ENCODE results near the gene FAM120B. TPM values are rescaled to one million over a fixed set of nuclear protein-coding genes. Genes with fewer than 3 reads are reported as not detected.

Gene FAM120B
- total RNA-seq, 1 experiment from 2014 or later = 23.4 TPM

DNA sequence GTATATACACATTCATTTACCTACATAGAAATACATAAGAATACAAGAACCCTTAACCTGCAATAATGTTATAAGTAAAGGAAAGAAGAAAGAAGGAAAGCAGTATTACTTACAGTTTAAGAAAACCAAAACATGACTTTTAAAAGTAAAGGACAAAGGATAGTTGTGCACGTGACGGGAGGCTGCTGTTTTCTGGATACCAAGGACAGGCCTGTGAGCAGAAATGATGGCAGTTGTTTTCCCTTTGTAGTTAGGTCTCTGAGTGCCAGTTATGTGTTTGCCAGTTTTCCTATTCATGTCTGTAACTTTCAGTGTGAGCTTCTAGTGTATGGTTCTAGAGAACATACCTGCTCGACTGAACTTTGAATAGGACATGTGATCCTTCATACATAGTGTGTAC is 54.8 kb downstream of the FAM120B start:
- Mint-ChIP-seq H3K36me3 (ENCODE audit: insufficient read depth, unreplicated experiment) (peaks cover 39% of the 10 kb centered on the region), H3K4me3 (ENCODE audit: unreplicated experiment) (no peak overlapping the region), H3K9me3 (ENCODE audit: unreplicated experiment) (no peaks in the 10 kb centered on the region), H3K27ac (ENCODE audit: low read depth, unreplicated experiment) (no peak overlapping the region), H3K4me1 (ENCODE audit: insufficient read depth, unreplicated experiment) (no peaks in the 10 kb centered on the region), H3K27me3 (ENCODE audit: insufficient read depth, unreplicated experiment) (no peaks in the 10 kb centered on the region)
- no peak for DNase-seq (ENCODE audit: unreplicated experiment)
- TF ChIP-seq, protein P1, sequence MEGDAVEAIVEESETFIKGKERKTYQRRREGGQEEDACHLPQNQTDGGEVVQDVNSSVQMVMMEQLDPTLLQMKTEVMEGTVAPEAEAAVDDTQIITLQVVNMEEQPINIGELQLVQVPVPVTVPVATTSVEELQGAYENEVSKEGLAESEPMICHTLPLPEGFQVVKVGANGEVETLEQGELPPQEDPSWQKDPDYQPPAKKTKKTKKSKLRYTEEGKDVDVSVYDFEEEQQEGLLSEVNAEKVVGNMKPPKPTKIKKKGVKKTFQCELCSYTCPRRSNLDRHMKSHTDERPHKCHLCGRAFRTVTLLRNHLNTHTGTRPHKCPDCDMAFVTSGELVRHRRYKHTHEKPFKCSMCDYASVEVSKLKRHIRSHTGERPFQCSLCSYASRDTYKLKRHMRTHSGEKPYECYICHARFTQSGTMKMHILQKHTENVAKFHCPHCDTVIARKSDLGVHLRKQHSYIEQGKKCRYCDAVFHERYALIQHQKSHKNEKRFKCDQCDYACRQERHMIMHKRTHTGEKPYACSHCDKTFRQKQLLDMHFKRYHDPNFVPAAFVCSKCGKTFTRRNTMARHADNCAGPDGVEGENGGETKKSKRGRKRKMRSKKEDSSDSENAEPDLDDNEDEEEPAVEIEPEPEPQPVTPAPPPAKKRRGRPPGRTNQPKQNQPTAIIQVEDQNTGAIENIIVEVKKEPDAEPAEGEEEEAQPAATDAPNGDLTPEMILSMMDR (IDR thresholded peaks at IDR 0.05; ENCODE audit: unreplicated experiment) = no peak
- no TSS peak for BruUV-seq (replicated peaks)
- intact Hi-C loops (cut with micrococcal nuclease) = no loop called here
- POLR2A ChIA-PET = interaction anchor here (1.0 kb wide), 1 partner anchor 31 kb away, joined by 3 read pairs; no protein-coding TSS in a partner anchor
- CTCF ChIA-PET = no interaction called here

DNA sequence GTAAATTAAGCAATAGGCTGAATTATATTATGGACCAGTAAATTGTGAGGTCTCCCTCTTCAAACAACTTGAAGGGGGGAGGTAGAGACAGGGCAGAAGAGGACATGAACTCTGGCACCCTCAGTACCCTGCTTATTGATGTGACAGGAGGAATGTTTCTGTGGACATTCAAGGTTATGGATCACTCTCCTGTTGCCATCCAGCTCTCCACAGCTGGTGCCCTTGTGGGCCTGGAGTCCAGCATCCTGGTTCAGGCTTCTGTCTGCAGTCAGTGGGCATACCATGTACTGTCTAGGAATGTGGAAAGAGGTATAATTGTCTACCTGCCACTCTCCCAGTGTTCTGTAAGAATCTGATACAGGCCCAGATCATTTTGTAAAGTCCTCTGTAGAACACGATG is 55.6 kb downstream of the FAM120B start:
- no peaks in the 10 kb centered on the region for H3K27me3 Mint-ChIP-seq (ENCODE audit: insufficient read depth, unreplicated experiment)
- no peak overlapping the region for H3K4me3 Mint-ChIP-seq (ENCODE audit: unreplicated experiment)
- CTCF ChIA-PET = interaction anchor here (1.5 kb wide), 1 partner anchor 156 kb away, joined by 4 read pairs; no protein-coding TSS in a partner anchor
- TF ChIP-seq, protein P1 (IDR thresholded peaks at IDR 0.05; ENCODE audit: unreplicated experiment) = no peak
- BruUV-seq (replicated peaks) = no TSS peak
- no peaks in the 10 kb centered on the region for H3K4me1 Mint-ChIP-seq (ENCODE audit: insufficient read depth, unreplicated experiment)
- intact Hi-C loops (cut with micrococcal nuclease) = no loop called here
- POLR2A ChIA-PET = no interaction called here
- no peak overlapping the region for H3K27ac Mint-ChIP-seq (ENCODE audit: low read depth, unreplicated experiment)
- no peaks in the 10 kb centered on the region for H3K9me3 Mint-ChIP-seq (ENCODE audit: unreplicated experiment)
- DNase-seq (ENCODE audit: unreplicated experiment) = no peak
- peaks cover 43% of the 10 kb centered on the region for H3K36me3 Mint-ChIP-seq (ENCODE audit: insufficient read depth, unreplicated experiment)

DNA sequence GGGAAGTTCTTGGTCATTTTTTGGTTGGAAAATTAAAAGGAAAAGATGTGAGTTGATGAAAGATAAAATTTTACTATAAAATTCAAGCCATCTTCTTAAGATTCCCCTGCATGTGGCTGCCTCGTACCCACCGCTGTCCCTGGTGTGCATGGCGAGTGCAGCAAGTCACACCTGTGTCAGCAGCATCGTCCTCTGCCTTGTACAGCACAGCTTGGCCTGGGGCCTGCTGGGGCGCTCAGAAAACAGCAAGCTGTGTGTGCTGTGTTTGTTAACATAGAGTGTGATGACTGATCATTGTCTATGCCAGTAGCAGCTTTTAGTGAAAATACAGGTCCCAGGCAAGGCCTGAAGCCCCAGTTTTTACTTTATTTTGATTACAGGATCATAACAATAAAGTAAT is 56.7 kb downstream of the FAM120B start:
- intact Hi-C loops (cut with micrococcal nuclease) = no loop called here
- Mint-ChIP-seq H3K4me3 (ENCODE audit: unreplicated experiment) (no peak overlapping the region), H3K36me3 (ENCODE audit: insufficient read depth, unreplicated experiment) (peaks cover 32% of the 10 kb centered on the region), H3K9me3 (ENCODE audit: unreplicated experiment) (no peaks in the 10 kb centered on the region), H3K27me3 (ENCODE audit: insufficient read depth, unreplicated experiment) (no peaks in the 10 kb centered on the region), H3K4me1 (ENCODE audit: insufficient read depth, unreplicated experiment) (no peaks in the 10 kb centered on the region), H3K27ac (ENCODE audit: low read depth, unreplicated experiment) (no peak overlapping the region)
- CTCF ChIA-PET = interaction anchor here (1.5 kb wide), 1 partner anchor 155 kb away, joined by 4 read pairs; no protein-coding TSS in a partner anchor
- DNase-seq (ENCODE audit: unreplicated experiment) = no peak
- POLR2A ChIA-PET = no interaction called here
- TF ChIP-seq, protein P1 (IDR thresholded peaks at IDR 0.05; ENCODE audit: unreplicated experiment) = no peak
- BruUV-seq (replicated peaks) = no TSS peak

DNA sequence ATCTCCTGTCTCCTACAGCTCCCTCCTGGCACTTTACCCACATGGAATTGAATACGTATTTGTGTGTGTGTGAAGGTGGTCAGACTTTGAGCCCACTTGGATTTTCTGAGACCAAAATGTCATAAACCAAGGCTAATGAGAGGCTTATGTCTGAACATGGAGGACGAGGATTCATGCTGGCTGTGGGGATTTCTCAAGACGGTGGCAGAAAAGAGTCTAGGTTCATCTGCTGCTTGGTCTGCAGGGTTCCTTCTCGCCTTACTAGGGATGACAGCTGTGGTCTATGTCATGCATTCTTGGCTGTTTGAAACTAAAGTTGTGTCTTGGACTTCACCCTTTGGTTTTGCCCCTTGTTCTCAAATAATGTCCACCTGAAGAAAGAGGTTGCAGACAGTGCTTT is 58.6 kb downstream of the FAM120B start:
- intact Hi-C loops (cut with micrococcal nuclease) = no loop called here
- DNase-seq (ENCODE audit: unreplicated experiment) = no peak
- H3K36me3 Mint-ChIP-seq (ENCODE audit: insufficient read depth, unreplicated experiment) = peaks cover 35% of the 10 kb centered on the region
- POLR2A ChIA-PET = interaction anchor here (0.6 kb wide), 1 partner anchor 23 kb away, joined by 3 read pairs; no protein-coding TSS in a partner anchor
- CTCF ChIA-PET = no interaction called here
- H3K4me1 Mint-ChIP-seq (ENCODE audit: insufficient read depth, unreplicated experiment) = no peaks in the 10 kb centered on the region
- TF ChIP-seq, protein P1 (IDR thresholded peaks at IDR 0.05; ENCODE audit: unreplicated experiment) = no peak
- H3K4me3 Mint-ChIP-seq (ENCODE audit: unreplicated experiment) = no peak overlapping the region
- H3K27me3 Mint-ChIP-seq (ENCODE audit: insufficient read depth, unreplicated experiment) = no peaks in the 10 kb centered on the region
- H3K27ac Mint-ChIP-seq (ENCODE audit: low read depth, unreplicated experiment) = no peak overlapping the region
- no TSS peak for BruUV-seq (replicated peaks)
- H3K9me3 Mint-ChIP-seq (ENCODE audit: unreplicated experiment) = no peaks in the 10 kb centered on the region
